H1 (cell line): ENCODE data around the gene AGAP1. TPM values are rescaled to one million over a fixed set of nuclear protein-coding genes. Genes with fewer than 3 reads are reported as not detected.

Experiments used
- ASH2L ChIP-seq: fragments of 200-600, 300-600 bp; sonication (generic); IDR thresholded peaks from one replicate; pipeline ENCODE4 v1.7.1; 2017; ENCODE audit warnings: low read length
- EP300 ChIP-seq, 2 experiments: IDR thresholded peaks; 1 replicate in 1 of 2; 2 replicates in 1 of 2; pipeline ENCODE4 v1.6.1; 2011 to 2012; ENCODE audit warnings: low read depth in 2 of 2, low read length in 2 of 2, mild to moderate bottlenecking in 2 of 2, borderline replicate concordance in 1 of 2, inconsistent platforms in 1 of 2, moderate library complexity in 1 of 2
- GABPA ChIP-seq: IDR thresholded peaks from 2 replicates; pipeline ENCODE4 v1.6.1; 2011; ENCODE audit warnings: mild to moderate bottlenecking, low read length, moderate library complexity, borderline replicate concordance; ENCODE audit not compliant: insufficient read depth
- JUND ChIP-seq: IDR thresholded peaks from 2 replicates; pipeline ENCODE4 v1.6.1; 2011; ENCODE audit warnings: mild to moderate bottlenecking, improper control_type of control experiment, low read length
- KDM4A ChIP-seq: IDR thresholded peaks from one replicate; pipeline ENCODE4 v1.7.1; 2012; ENCODE audit warnings: low read depth, mild to moderate bottlenecking, moderate library complexity, low read length, inconsistent platforms; ENCODE audit not compliant: severe bottlenecking
- SIN3A ChIP-seq, 2 experiments: IDR thresholded peaks in 1 of 2; conservative IDR thresholded peaks in 1 of 2; 2 replicates each; pipeline ENCODE4 v1.6.1; 2011 to 2012; ENCODE audit warnings: low read length in 2 of 2, improper control_type of control experiment in 1 of 2, low read depth in 1 of 2, mild to moderate bottlenecking in 1 of 2
- TBP ChIP-seq: IDR thresholded peaks from 2 replicates; pipeline ENCODE4 v1.6.1; 2011; ENCODE audit warnings: low read depth, low read length, improper control_type of control experiment
- polyA plus RNA-seq, 7 experiments: library from polyadenylated mRNA; depleted of rRNA in 3 of 7; stranded (reverse) in 5 of 7; unstranded in 2 of 7; fragments of >200 nt in 5 of 7; fragments of 200-250 nt in 2 of 7; gene quantifications; 1 replicate in 5 of 7; 2 replicates in 1 of 7; 4 replicates in 1 of 7; pipeline versions ENCODE4 v1.2.1 to v1.2.3, GENCODE V29; 2011 to 2013; ENCODE audit warnings: missing spikeins in 2 of 7, mixed read lengths in 2 of 7
- total RNA-seq: library from RNA; stranded (reverse); fragmentation: NEBNext Ultra II Directional; extraction: Animal tissue kit (Norgen Biotek cat#: 25700); gene quantifications from 2 replicates; pipeline ENCODE4 v1.2.1, GENCODE V29; 2021
- TF ChIP-seq, protein P1 (sequence below): fragments of 300-600 bp; sonication (generic); IDR thresholded peaks from 2 replicates; pipeline ENCODE4 v1.7.1; 2012; ENCODE audit warnings: low read length, moderate library complexity, mild to moderate bottlenecking, inconsistent platforms; ENCODE audit not compliant: insufficient replicate concordance

AGAP1 gene
- total and polyA plus RNA-seq, 2 of the 8 experiments (the other 6 are each of a cell fraction or from before 2014, with no cell fraction given): 18.1 to 39.4 TPM

DNA sequence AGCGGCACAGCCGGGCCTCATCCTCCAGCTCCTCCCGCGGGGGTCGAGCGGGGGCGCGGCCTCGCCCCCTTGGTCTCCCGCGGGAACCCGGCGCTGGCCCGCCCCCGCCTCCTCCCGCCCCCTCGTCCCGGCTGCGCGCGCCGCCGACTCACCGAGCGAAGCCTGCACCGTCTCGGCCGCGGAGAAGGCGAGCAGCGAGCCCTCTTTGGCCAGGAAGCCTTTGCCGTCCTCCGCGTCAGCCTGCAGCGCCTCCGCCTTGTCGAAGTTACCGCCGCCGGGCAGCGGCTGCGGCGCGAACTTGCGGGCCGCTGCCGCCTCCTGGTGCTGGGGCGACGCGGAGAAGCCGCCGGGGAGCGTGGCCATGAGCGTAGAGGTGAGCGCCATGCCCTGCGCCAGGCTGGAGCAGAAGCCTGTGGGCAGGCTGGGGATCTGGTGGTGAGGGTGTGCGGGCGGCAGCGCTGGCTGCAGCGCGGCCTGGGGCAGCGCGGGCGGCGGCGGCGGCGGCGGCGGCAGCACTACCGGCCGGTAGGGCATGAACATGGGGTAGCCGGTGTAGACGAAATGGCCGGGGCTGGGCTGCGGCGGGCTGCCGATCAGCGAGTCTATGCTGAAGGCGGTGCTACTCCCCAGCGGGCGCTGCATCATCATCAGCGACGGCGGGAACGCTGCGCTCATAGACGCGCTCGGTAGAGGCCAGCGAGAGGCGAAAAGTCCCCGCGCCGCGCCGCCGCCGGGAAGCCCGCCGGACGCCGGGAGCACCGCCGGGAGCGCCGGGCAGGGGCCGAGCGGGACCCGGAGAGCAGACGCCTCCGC lies 673.7 kb downstream of the AGAP1 start (continued):
- TF ChIP-seq, protein P1, sequence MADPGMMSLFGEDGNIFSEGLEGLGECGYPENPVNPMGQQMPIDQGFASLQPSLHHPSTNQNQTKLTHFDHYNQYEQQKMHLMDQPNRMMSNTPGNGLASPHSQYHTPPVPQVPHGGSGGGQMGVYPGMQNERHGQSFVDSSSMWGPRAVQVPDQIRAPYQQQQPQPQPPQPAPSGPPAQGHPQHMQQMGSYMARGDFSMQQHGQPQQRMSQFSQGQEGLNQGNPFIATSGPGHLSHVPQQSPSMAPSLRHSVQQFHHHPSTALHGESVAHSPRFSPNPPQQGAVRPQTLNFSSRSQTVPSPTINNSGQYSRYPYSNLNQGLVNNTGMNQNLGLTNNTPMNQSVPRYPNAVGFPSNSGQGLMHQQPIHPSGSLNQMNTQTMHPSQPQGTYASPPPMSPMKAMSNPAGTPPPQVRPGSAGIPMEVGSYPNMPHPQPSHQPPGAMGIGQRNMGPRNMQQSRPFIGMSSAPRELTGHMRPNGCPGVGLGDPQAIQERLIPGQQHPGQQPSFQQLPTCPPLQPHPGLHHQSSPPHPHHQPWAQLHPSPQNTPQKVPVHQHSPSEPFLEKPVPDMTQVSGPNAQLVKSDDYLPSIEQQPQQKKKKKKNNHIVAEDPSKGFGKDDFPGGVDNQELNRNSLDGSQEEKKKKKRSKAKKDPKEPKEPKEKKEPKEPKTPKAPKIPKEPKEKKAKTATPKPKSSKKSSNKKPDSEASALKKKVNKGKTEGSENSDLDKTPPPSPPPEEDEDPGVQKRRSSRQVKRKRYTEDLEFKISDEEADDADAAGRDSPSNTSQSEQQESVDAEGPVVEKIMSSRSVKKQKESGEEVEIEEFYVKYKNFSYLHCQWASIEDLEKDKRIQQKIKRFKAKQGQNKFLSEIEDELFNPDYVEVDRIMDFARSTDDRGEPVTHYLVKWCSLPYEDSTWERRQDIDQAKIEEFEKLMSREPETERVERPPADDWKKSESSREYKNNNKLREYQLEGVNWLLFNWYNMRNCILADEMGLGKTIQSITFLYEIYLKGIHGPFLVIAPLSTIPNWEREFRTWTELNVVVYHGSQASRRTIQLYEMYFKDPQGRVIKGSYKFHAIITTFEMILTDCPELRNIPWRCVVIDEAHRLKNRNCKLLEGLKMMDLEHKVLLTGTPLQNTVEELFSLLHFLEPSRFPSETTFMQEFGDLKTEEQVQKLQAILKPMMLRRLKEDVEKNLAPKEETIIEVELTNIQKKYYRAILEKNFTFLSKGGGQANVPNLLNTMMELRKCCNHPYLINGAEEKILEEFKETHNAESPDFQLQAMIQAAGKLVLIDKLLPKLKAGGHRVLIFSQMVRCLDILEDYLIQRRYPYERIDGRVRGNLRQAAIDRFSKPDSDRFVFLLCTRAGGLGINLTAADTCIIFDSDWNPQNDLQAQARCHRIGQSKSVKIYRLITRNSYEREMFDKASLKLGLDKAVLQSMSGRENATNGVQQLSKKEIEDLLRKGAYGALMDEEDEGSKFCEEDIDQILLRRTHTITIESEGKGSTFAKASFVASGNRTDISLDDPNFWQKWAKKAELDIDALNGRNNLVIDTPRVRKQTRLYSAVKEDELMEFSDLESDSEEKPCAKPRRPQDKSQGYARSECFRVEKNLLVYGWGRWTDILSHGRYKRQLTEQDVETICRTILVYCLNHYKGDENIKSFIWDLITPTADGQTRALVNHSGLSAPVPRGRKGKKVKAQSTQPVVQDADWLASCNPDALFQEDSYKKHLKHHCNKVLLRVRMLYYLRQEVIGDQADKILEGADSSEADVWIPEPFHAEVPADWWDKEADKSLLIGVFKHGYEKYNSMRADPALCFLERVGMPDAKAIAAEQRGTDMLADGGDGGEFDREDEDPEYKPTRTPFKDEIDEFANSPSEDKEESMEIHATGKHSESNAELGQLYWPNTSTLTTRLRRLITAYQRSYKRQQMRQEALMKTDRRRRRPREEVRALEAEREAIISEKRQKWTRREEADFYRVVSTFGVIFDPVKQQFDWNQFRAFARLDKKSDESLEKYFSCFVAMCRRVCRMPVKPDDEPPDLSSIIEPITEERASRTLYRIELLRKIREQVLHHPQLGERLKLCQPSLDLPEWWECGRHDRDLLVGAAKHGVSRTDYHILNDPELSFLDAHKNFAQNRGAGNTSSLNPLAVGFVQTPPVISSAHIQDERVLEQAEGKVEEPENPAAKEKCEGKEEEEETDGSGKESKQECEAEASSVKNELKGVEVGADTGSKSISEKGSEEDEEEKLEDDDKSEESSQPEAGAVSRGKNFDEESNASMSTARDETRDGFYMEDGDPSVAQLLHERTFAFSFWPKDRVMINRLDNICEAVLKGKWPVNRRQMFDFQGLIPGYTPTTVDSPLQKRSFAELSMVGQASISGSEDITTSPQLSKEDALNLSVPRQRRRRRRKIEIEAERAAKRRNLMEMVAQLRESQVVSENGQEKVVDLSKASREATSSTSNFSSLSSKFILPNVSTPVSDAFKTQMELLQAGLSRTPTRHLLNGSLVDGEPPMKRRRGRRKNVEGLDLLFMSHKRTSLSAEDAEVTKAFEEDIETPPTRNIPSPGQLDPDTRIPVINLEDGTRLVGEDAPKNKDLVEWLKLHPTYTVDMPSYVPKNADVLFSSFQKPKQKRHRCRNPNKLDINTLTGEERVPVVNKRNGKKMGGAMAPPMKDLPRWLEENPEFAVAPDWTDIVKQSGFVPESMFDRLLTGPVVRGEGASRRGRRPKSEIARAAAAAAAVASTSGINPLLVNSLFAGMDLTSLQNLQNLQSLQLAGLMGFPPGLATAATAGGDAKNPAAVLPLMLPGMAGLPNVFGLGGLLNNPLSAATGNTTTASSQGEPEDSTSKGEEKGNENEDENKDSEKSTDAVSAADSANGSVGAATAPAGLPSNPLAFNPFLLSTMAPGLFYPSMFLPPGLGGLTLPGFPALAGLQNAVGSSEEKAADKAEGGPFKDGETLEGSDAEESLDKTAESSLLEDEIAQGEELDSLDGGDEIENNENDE: no peak
- no peak for TF ChIP-seq TBP
- TF ChIP-seq SIN3A (conservative IDR thresholded peaks at IDR 0.05 in 1 of 2, IDR thresholded peaks at IDR 0.05 in 1 of 2; ENCODE audit: low read depth in 1 of 2, low read length in 2 of 2): no peak
- TF ChIP-seq ASH2L: no peak
- peak; percentile 9; the same call in 1 of the 2 replicates for TF ChIP-seq GABPA
- TF ChIP-seq KDM4A: no peak
- TF ChIP-seq JUND: no peak
- no peak for TF ChIP-seq EP300 (IDR thresholded peaks at IDR 0.05; ENCODE audit: borderline replicate concordance in 1 of 2, low read depth in 2 of 2, low read length in 2 of 2)
